CD14-positive monocyte (primary cell): ENCODE results near the gene BOD1L1. TPM values are rescaled to one million over a fixed set of nuclear protein-coding genes. Genes with fewer than 3 reads are reported as not detected.

Experiments
- DNase-seq, 3 donors: peaks; one replicate each; pipeline ENCODE4 v3.0.0-alpha.2; 2011 to 2022
- H2AFZ ChIP-seq: 2 replicates; pipeline ENCODE4 v1.6.0; 2012; ENCODE audit warnings: mild to moderate bottlenecking, low read depth, low read length, inconsistent platforms; ENCODE audit not compliant: insufficient read depth, poor library complexity, severe bottlenecking
- H3K27ac ChIP-seq, 2 donors: 1 replicate in 1 of 2; 2 replicates in 1 of 2; pipeline ENCODE4 v1.5.1; 2012 to 2013; ENCODE audit warnings: low read length in 2 of 2, control low read depth in 1 of 2, inconsistent platforms in 1 of 2, low read depth in 1 of 2, mild to moderate bottlenecking in 1 of 2
- H3K27me3 ChIP-seq, 2 donors: one replicate each; pipeline versions ENCODE4 v1.6.0 to v1.6.1; 2011 to 2013; ENCODE audit warnings: low read length in 2 of 2; ENCODE audit not compliant: control insufficient read depth in 2 of 2, insufficient read depth in 2 of 2
- H3K36me3 ChIP-seq, 2 donors: replicated peaks in 1 of 2; 1 replicate in 1 of 2; 2 replicates in 1 of 2; pipeline versions ENCODE4 v1.5.1 to v1.6.1; 2012 to 2013; ENCODE audit warnings: low read length in 2 of 2, control low read depth in 1 of 2, inconsistent platforms in 1 of 2, mild to moderate bottlenecking in 1 of 2; ENCODE audit not compliant: insufficient read depth in 2 of 2, control insufficient read depth in 1 of 2
- H3K4me1 ChIP-seq, 2 donors: 1 replicate in 1 of 2; 2 replicates in 1 of 2; pipeline versions ENCODE4 v1.5.1 to v1.6.1; 2012 to 2013; ENCODE audit warnings: low read length in 2 of 2, control low read depth in 1 of 2, inconsistent platforms in 1 of 2, mild to moderate bottlenecking in 1 of 2, moderate library complexity in 1 of 2; ENCODE audit not compliant: insufficient read depth in 2 of 2, control insufficient read depth in 1 of 2
- H3K4me2 ChIP-seq: replicated peaks from 2 replicates; pipeline ENCODE3; 2012; ENCODE audit warnings: low read length, moderate library complexity, mild to moderate bottlenecking; ENCODE audit not compliant: poor library complexity, severe bottlenecking; ENCODE audit errors: extremely low read depth
- H3K4me3 ChIP-seq, 3 experiments: fragments of 200-600 bp in 1 of 3; sonication (generic) in 1 of 3; replicated peaks in 1 of 3; 1 replicate in 2 of 3; 2 replicates in 1 of 3; pipeline ENCODE4 v1.5.1; 2011 to 2013; ENCODE audit warnings: low read length in 3 of 3, mild to moderate bottlenecking in 3 of 3, control low read depth in 2 of 3, low read depth in 2 of 3, inconsistent platforms in 1 of 3, moderate library complexity in 1 of 3
- H3K79me2 ChIP-seq: 2 replicates; pipeline ENCODE4 v1.6.0; 2012; ENCODE audit warnings: mild to moderate bottlenecking, control low read depth, inconsistent platforms, low read length, moderate library complexity; ENCODE audit not compliant: insufficient read depth
- H3K9ac ChIP-seq: 2 replicates; pipeline ENCODE4 v1.6.0; 2017; ENCODE audit warnings: low read length, mild to moderate bottlenecking; ENCODE audit not compliant: insufficient read depth, poor library complexity, severe bottlenecking
- H3K9me3 ChIP-seq, 2 donors: replicated peaks in 1 of 2; 1 replicate in 1 of 2; 2 replicates in 1 of 2; pipeline versions ENCODE4 v1.5.1 to v1.6.1; 2012 to 2013; ENCODE audit warnings: low read length in 2 of 2, control low read depth in 1 of 2; ENCODE audit not compliant: control insufficient read depth in 1 of 2, insufficient read depth in 1 of 2
- H4K20me1 ChIP-seq: 2 replicates; pipeline ENCODE4 v1.6.0; 2012; ENCODE audit warnings: mild to moderate bottlenecking, low read length, control low read depth, moderate library complexity; ENCODE audit not compliant: insufficient read depth
- H3K27ac Mint-ChIP-seq, 7 donors: one replicate each; pipeline ENCODE4 v1.8.0; 2020; ENCODE audit warnings: mild to moderate bottlenecking in 7 of 7, mixed read lengths in 7 of 7, moderate library complexity in 6 of 7, inconsistent platforms in 2 of 7
- H3K27me3 Mint-ChIP-seq, 3 donors: one replicate each; pipeline ENCODE4 v1.8.0; 2021 to 2022; ENCODE audit warnings: low read depth in 3 of 3, mild to moderate bottlenecking in 3 of 3, mixed read lengths in 3 of 3, moderate library complexity in 3 of 3, inconsistent platforms in 1 of 3
- H3K36me3 Mint-ChIP-seq, 2 donors: one replicate each; pipeline ENCODE4 v1.8.0; 2020; ENCODE audit warnings: mixed read lengths in 2 of 2, inconsistent platforms in 1 of 2, mild to moderate bottlenecking in 1 of 2
- H3K4me1 Mint-ChIP-seq: one replicate; pipeline ENCODE4 v1.8.0; 2020; ENCODE audit warnings: mild to moderate bottlenecking, mixed read lengths
- H3K4me3 Mint-ChIP-seq, 2 donors: one replicate each; pipeline ENCODE4 v1.8.0; 2020; ENCODE audit warnings: mild to moderate bottlenecking in 2 of 2, mixed read lengths in 2 of 2, moderate library complexity in 1 of 2
- H3K9me3 Mint-ChIP-seq, 7 donors: one replicate each; pipeline ENCODE4 v1.8.0; 2020 to 2022; ENCODE audit warnings: mixed read lengths in 7 of 7, mild to moderate bottlenecking in 6 of 7, moderate library complexity in 6 of 7, inconsistent platforms in 2 of 7
- CTCF ChIP-seq: fragments of 200-600 bp; IDR thresholded peaks from one replicate; pipeline ENCODE4 v1.8.0; 2022; ENCODE audit warnings: antibody characterized with exemption, mild to moderate bottlenecking
- WGBS: methylation state at CpG from one replicate; pipeline ENCODE4 v1.1.5; 2013; ENCODE audit warnings: missing lambda C conversion rate; ENCODE audit not compliant: insufficient coverage; 5-methylcytosine and 5-hydroxymethylcytosine counted together
- intact Hi-C, 2 donors: fragments of 100-400 bp; cut with micrococcal nuclease; formaldehyde crosslinking; loops; one replicate each; pipeline versions ENCODE4 v1.15.0 to v1.15.1; 2023
- polyA plus RNA-seq, 3 donors: library from polyadenylated mRNA; depleted of rRNA in 1 of 3; unstranded in 2 of 3; stranded (reverse) in 1 of 3; fragments of 300-500 nt in 2 of 3; fragments of >200 nt in 1 of 3; fragmentation: Illumina TruSeq in 2 of 3; gene quantifications; 1 replicate in 2 of 3; 2 replicates in 1 of 3; pipeline ENCODE4 v1.2.3, GENCODE V29; 2012 to 2021

Gene BOD1L1
- polyA plus RNA-seq, 3 donors, result 0.72 to 26.7 (median 1.5) TPM

- peaks cover 0 to 65% (median 13%) of the 10 kb centered on the region in 7 donors for H3K9me3 Mint-ChIP-seq
- intact Hi-C loops, result no loop called here
- no peak overlapping the region for H3K27ac ChIP-seq
- H3K9ac ChIP-seq, result no peak overlapping the region
- peak overlapping the region in 1 of 7 donors; percentile 52 for H3K27ac Mint-ChIP-seq
- H3K4me3 ChIP-seq, result no peak overlapping the region
- H3K27me3 ChIP-seq, result peaks cover 94 to 99% of the 10 kb centered on the region in 2 donors
- no peak for DNase-seq
- peak overlapping the region in 1 of 2 donors; percentile 97 for H3K4me3 Mint-ChIP-seq
- peaks cover 55% of the 10 kb centered on the region for H3K4me1 Mint-ChIP-seq
- H3K9me3 ChIP-seq, result peaks cover 5 to 74% of the 10 kb centered on the region in 2 donors
- H3K27me3 Mint-ChIP-seq, result peaks cover 100% of the 10 kb centered on the region in 3 donors
- no peaks in the 10 kb centered on the region for H4K20me1 ChIP-seq
- H3K36me3 ChIP-seq, result no peaks in the 10 kb centered on the region
- peaks cover 12 to 19% of the 10 kb centered on the region in 2 donors for H3K4me1 ChIP-seq
- H3K79me2 ChIP-seq, result no peaks in the 10 kb centered on the region
- H2AFZ ChIP-seq, result no peak overlapping the region
- peaks cover 9 to 14% of the 10 kb centered on the region in 2 donors for H3K36me3 Mint-ChIP-seq
- TF ChIP-seq CTCF, result no peak
- WGBS, result 12% methylated on average over 10 of the region's 16 CpGs
- no peak overlapping the region for H3K4me2 ChIP-seq
Observed at GRCh38 chr4:13538427-13538973, 89.0 kb downstream of the BOD1L1 start.

GRCh38 chr4:13537832-13538177, 89.7 kb downstream of the BOD1L1 start:
- peaks cover 93 to 98% of the 10 kb centered on the region in 2 donors for H3K27me3 ChIP-seq
- H3K27ac Mint-ChIP-seq, result no peak overlapping the region
- H3K4me1 Mint-ChIP-seq, result peaks cover 53% of the 10 kb centered on the region
- DNase-seq, result no peak
- H3K36me3 Mint-ChIP-seq, result peaks cover 9 to 13% of the 10 kb centered on the region in 2 donors
- intact Hi-C loops, result no loop called here
- H3K4me1 ChIP-seq, result peaks cover 10 to 17% of the 10 kb centered on the region in 2 donors
- H3K27ac ChIP-seq, result no peak overlapping the region
- H3K27me3 Mint-ChIP-seq, result peaks cover 100% of the 10 kb centered on the region in 3 donors
- H4K20me1 ChIP-seq, result no peaks in the 10 kb centered on the region
- TF ChIP-seq CTCF, result no peak
- H3K36me3 ChIP-seq, result no peaks in the 10 kb centered on the region
- H3K79me2 ChIP-seq, result no peaks in the 10 kb centered on the region
- H3K9me3 Mint-ChIP-seq, result peaks cover 0 to 60% (median 13%) of the 10 kb centered on the region in 7 donors
- no peak overlapping the region for H3K4me3 ChIP-seq
- H3K4me2 ChIP-seq, result no peak overlapping the region
- H3K4me3 Mint-ChIP-seq, result peak overlapping the region in 1 of 2 donors; percentile 97
- no peak overlapping the region for H2AFZ ChIP-seq
- H3K9ac ChIP-seq, result no peak overlapping the region
- WGBS, result 11% methylated on average over 7 of the region's 10 CpGs
- H3K9me3 ChIP-seq, result peaks cover 5 to 74% of the 10 kb centered on the region in 2 donors
